HepG2 (cell line): ENCODE results near the gene SLC51B. TPM values are rescaled to one million over a fixed set of nuclear protein-coding genes. Genes with fewer than 3 reads are reported as not detected.
A peak's percentile ranks its signal among the peaks of the same experiment; 100 is the strongest.

Experiments used
- ATF7 ChIP-seq, 2 experiments: fragments of 450-650 bp in 1 of 2; sonication (generic) in 1 of 2; formaldehyde crosslinking in 1 of 2; IDR thresholded peaks; 2 replicates each; pipeline versions ENCODE4 v1.4.0 to v1.6.1; 2016 to 2020; ENCODE audit warnings: antibody characterized with exemption in 1 of 2, mild to moderate bottlenecking in 1 of 2, missing genetic modification reagents in 1 of 2
- MTA3 ChIP-seq: sonication (generic); formaldehyde crosslinking; IDR thresholded peaks from 2 replicates; pipeline ENCODE4 v1.4.0; 2020; ENCODE audit warnings: missing genetic modification reagents
- NR2F1 ChIP-seq, 2 experiments: fragments of 450-650 bp in 1 of 2; formaldehyde crosslinking in 1 of 2; IDR thresholded peaks; 2 replicates each; pipeline versions ENCODE4 v1.5.0 to v1.6.1; 2016 to 2020; ENCODE audit warnings: mild to moderate bottlenecking in 1 of 2, missing compliant biosample characterization in 1 of 2, missing genetic modification reagents in 1 of 2, moderate library complexity in 1 of 2
- RARA ChIP-seq: IDR thresholded peaks from 2 replicates; pipeline ENCODE4 v1.6.1; 2016; ENCODE audit warnings: missing genetic modification reagents, missing compliant biosample characterization
- REXO4 ChIP-seq: sonication (generic); formaldehyde crosslinking; IDR thresholded peaks from 2 replicates; pipeline ENCODE4 v1.8.0; 2022; ENCODE audit warnings: missing genetic modification reagents, mild to moderate bottlenecking, borderline replicate concordance
- ZFYVE20 ChIP-seq: sonication (generic); formaldehyde crosslinking; IDR thresholded peaks from 2 replicates; pipeline ENCODE4 v1.8.0; 2023; ENCODE audit warnings: low read depth, mild to moderate bottlenecking, moderate library complexity, missing genetic modification reagents, borderline replicate concordance
- ZNF569 ChIP-seq: sonication (generic); formaldehyde crosslinking; IDR thresholded peaks from 2 replicates; pipeline ENCODE4 v1.5.0; 2020; ENCODE audit warnings: mild to moderate bottlenecking, missing genetic modification reagents, moderate library complexity, borderline replicate concordance
- polyA plus RNA-seq, 8 experiments: library from polyadenylated mRNA; depleted of rRNA in 3 of 8; stranded (reverse) in 7 of 8; unstranded in 1 of 8; fragments of >200 nt; fragmentation: Illumina TruSeq in 4 of 8; extraction: Trizol in 4 of 8; gene quantifications; 2 replicates each; pipeline versions ENCODE4 v1.2.1 to v1.2.3, GENCODE V29; 2011 to 2016; ENCODE audit warnings: low read depth in 4 of 8, missing spikeins in 1 of 8, mixed read lengths in 1 of 8; ENCODE audit not compliant: insufficient read depth in 1 of 8
- total RNA-seq, 5 experiments: library from RNA; depleted of rRNA; stranded (reverse); fragments of >200 nt; fragmentation: Illumina TruSeq; extraction: Trizol; gene quantifications; 2 replicates each; pipeline ENCODE4 v1.2.3, GENCODE V29; 2016; ENCODE audit warnings: low read depth in 1 of 5
- TF ChIP-seq, protein P1 (sequence below): sonication (generic); formaldehyde crosslinking; IDR thresholded peaks from 2 replicates; pipeline ENCODE4 v1.5.0; 2020; ENCODE audit warnings: mild to moderate bottlenecking, missing genetic modification reagents
- TF ChIP-seq, protein P2 (sequence below): conservative IDR thresholded peaks from 2 replicates; pipeline ENCODE4 v1.6.1; 2018; ENCODE audit warnings: missing genetic modification reagents
- TF ChIP-seq, protein P3 (sequence below): sonication (generic); formaldehyde crosslinking; IDR thresholded peaks from 2 replicates; pipeline ENCODE4 v1.4.0; 2020; ENCODE audit warnings: mild to moderate bottlenecking, missing genetic modification reagents
- TF ChIP-seq, protein P4 (sequence below): sonication (generic); formaldehyde crosslinking; IDR thresholded peaks from 2 replicates; pipeline ENCODE4 v1.8.0; 2022; ENCODE audit warnings: missing genetic modification reagents, mild to moderate bottlenecking, inconsistent platforms, borderline replicate concordance
- TF ChIP-seq, protein P5 (sequence below): sonication (generic); formaldehyde crosslinking; IDR thresholded peaks from 2 replicates; pipeline ENCODE4 v1.9.0; 2021; ENCODE audit warnings: missing genetic modification reagents, borderline replicate concordance
- TF ChIP-seq, protein P6 (sequence below): sonication (generic); formaldehyde crosslinking; IDR thresholded peaks from 2 replicates; pipeline ENCODE4 v1.4.0; 2020; ENCODE audit warnings: missing genetic modification reagents, borderline replicate concordance

Gene SLC51B
- total and polyA plus RNA-seq, 2 of the 13 experiments (the other 11 are each of a cell fraction or from before 2014, with no cell fraction given): 14.9 to 17.1 TPM

DNA sequence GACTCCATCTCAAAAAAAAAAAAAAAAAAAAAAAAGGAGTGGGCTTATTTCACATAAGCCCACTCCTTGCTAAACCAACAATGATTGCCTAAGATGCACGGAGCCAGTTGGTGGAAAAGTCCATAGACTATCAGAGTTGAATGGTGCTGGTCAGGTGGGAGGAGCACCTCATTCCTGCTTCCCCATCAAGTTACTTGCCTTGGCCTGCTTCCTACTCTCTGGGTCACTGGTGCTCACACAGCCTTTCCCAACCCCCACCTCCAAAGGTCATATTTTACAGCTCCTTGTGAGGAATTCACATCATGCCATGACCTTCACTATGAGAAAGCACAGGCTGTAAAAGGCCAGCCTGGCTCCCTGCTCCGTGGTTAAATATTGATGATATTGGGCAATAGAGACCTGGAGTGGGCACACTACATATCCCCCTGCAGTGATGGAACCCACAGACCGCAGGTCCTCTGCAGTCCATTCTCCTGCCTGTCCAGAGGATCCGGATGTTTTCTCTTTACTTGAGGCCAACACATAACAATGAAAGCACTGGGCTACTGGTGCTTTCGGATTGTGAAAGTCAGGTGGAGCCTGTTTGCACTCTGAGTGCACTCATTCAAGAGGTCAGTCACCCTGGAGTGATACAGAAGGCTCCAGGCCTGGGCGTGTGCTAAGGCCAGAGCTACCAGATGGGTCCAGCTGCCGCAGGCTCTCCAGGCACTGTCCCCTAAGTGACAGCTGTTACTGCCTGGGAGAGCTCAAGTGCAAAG is at the start of gene SLC51B (continued):
- TF ChIP-seq, protein P1, sequence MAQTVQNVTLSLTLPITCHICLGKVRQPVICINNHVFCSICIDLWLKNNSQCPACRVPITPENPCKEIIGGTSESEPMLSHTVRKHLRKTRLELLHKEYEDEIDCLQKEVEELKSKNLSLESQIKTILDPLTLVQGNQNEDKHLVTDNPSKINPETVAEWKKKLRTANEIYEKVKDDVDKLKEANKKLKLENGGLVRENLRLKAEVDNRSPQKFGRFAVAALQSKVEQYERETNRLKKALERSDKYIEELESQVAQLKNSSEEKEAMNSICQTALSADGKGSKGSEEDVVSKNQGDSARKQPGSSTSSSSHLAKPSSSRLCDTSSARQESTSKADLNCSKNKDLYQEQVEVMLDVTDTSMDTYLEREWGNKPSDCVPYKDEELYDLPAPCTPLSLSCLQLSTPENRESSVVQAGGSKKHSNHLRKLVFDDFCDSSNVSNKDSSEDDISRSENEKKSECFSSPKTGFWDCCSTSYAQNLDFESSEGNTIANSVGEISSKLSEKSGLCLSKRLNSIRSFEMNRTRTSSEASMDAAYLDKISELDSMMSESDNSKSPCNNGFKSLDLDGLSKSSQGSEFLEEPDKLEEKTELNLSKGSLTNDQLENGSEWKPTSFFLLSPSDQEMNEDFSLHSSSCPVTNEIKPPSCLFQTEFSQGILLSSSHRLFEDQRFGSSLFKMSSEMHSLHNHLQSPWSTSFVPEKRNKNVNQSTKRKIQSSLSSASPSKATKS (CRISPR knock-in tag): no peak
- TF ChIP-seq, protein P2, sequence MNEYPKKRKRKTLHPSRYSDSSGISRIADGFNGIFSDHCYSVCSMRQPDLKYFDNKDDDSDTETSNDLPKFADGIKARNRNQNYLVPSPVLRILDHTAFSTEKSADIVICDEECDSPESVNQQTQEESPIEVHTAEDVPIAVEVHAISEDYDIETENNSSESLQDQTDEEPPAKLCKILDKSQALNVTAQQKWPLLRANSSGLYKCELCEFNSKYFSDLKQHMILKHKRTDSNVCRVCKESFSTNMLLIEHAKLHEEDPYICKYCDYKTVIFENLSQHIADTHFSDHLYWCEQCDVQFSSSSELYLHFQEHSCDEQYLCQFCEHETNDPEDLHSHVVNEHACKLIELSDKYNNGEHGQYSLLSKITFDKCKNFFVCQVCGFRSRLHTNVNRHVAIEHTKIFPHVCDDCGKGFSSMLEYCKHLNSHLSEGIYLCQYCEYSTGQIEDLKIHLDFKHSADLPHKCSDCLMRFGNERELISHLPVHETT: no peak
- TF ChIP-seq, protein P3, sequence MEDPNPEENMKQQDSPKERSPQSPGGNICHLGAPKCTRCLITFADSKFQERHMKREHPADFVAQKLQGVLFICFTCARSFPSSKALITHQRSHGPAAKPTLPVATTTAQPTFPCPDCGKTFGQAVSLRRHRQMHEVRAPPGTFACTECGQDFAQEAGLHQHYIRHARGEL (CRISPR knock-in tag): no peak
- TF ChIP-seq, protein P4, sequence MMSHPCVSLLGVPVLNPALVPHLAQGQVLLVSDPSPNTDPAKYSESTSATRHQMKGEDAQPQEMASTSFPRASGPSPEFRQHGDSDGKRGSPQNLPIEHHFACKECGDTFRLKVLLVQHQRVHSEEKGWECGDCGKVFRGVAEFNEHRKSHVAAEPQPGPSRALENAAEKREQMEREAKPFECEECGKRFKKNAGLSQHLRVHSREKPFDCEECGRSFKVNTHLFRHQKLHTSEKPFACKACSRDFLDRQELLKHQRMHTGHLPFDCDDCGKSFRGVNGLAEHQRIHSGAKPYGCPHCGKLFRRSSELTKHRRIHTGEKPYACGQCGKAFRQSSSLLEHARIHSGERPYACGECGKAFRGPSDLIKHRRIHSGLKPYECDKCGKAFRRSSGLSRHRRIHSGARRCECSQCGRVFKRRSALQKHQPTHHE (CRISPR knock-in tag): no peak
- peak; percentile 82 to 91; a peak in 3 of 4 replicates for TF ChIP-seq NR2F1 (CRISPR knock-in tag; IDR thresholded peaks at IDR 0.05)
- TF ChIP-seq REXO4 (CRISPR knock-in tag): no peak
- TF ChIP-seq RARA (CRISPR knock-in tag): peak; percentile 97
- TF ChIP-seq ATF7 (IDR thresholded peaks at IDR 0.05): no peak
- no peak; the same call in 1 of the 2 replicates for TF ChIP-seq ATF7 (CRISPR knock-in tag; IDR thresholded peaks at IDR 0.05)
- TF ChIP-seq MTA3: no peak
- TF ChIP-seq, protein P5, sequence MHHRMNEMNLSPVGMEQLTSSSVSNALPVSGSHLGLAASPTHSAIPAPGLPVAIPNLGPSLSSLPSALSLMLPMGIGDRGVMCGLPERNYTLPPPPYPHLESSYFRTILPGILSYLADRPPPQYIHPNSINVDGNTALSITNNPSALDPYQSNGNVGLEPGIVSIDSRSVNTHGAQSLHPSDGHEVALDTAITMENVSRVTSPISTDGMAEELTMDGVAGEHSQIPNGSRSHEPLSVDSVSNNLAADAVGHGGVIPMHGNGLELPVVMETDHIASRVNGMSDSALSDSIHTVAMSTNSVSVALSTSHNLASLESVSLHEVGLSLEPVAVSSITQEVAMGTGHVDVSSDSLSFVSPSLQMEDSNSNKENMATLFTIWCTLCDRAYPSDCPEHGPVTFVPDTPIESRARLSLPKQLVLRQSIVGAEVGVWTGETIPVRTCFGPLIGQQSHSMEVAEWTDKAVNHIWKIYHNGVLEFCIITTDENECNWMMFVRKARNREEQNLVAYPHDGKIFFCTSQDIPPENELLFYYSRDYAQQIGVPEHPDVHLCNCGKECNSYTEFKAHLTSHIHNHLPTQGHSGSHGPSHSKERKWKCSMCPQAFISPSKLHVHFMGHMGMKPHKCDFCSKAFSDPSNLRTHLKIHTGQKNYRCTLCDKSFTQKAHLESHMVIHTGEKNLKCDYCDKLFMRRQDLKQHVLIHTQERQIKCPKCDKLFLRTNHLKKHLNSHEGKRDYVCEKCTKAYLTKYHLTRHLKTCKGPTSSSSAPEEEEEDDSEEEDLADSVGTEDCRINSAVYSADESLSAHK: no peak
- no peak for TF ChIP-seq ZFYVE20
- TF ChIP-seq ZNF569 (CRISPR knock-in tag): no peak
- TF ChIP-seq, protein P6, sequence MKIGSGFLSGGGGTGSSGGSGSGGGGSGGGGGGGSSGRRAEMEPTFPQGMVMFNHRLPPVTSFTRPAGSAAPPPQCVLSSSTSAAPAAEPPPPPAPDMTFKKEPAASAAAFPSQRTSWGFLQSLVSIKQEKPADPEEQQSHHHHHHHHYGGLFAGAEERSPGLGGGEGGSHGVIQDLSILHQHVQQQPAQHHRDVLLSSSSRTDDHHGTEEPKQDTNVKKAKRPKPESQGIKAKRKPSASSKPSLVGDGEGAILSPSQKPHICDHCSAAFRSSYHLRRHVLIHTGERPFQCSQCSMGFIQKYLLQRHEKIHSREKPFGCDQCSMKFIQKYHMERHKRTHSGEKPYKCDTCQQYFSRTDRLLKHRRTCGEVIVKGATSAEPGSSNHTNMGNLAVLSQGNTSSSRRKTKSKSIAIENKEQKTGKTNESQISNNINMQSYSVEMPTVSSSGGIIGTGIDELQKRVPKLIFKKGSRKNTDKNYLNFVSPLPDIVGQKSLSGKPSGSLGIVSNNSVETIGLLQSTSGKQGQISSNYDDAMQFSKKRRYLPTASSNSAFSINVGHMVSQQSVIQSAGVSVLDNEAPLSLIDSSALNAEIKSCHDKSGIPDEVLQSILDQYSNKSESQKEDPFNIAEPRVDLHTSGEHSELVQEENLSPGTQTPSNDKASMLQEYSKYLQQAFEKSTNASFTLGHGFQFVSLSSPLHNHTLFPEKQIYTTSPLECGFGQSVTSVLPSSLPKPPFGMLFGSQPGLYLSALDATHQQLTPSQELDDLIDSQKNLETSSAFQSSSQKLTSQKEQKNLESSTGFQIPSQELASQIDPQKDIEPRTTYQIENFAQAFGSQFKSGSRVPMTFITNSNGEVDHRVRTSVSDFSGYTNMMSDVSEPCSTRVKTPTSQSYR: peak; percentile 75; the same call in 1 of the 2 replicates
